Urinary bladder (tissue), 4 donors: Measurements from ENCODE around the gene STOX1. TPM values are rescaled to one million over a fixed set of nuclear protein-coding genes. Genes with fewer than 3 reads are reported as not detected.
"Not testable (repeated sequence)": the region's sequence is repeated elsewhere in the genome, so short reads cannot be mapped to it uniquely, and the experiment has no call there.

ENCODE experiments used
- DNase-seq: peaks from one replicate; pipeline ENCODE4 v3.0.0-alpha.2; 2015; ENCODE audit errors: extremely low spot score
- H3K27ac ChIP-seq: one replicate; pipeline ENCODE4 v1.5.1; 2013; ENCODE audit warnings: low read depth, mild to moderate bottlenecking, moderate library complexity
- H3K36me3 ChIP-seq: one replicate; pipeline ENCODE4 v1.6.1; 2013; ENCODE audit warnings: mild to moderate bottlenecking, moderate library complexity; ENCODE audit not compliant: insufficient read depth
- H3K4me1 ChIP-seq: one replicate; pipeline ENCODE4 v1.6.1; 2013; ENCODE audit warnings: mild to moderate bottlenecking, moderate library complexity; ENCODE audit not compliant: insufficient read depth
- H3K4me3 ChIP-seq: one replicate; pipeline ENCODE4 v1.5.1; 2013; ENCODE audit warnings: low read depth, low read length
- WGBS: extraction: QIAGEN DNeasy Blood & Tissue Kit; methylation state at CpG from one replicate; pipeline ENCODE4 v1.1.7; 2013; 5-methylcytosine and 5-hydroxymethylcytosine counted together
- polyA plus RNA-seq: library from polyadenylated mRNA; stranded (reverse); fragments of 200-250 nt; gene quantifications from one replicate; pipeline ENCODE4 v1.2.3, GENCODE V29; 2013
- small RNA-seq: library from RNA; depleted of rRNA; stranded (forward); fragments of <200 nt; gene quantifications from one replicate; pipeline ENCODE3, GENCODE V24; 2014
- total RNA-seq: library from RNA; depleted of rRNA; stranded (reverse); fragments of >200 nt; gene quantifications from one replicate; pipeline ENCODE4 v1.2.3, GENCODE V29; 2014
- donor health status: healthy with polysubstance abuse.
- donor health status: healthy.

Gene STOX1
- total and polyA plus RNA-seq, 2 donors, result 2.7 to 4.7 TPM

- H3K4me3 ChIP-seq, result no peak overlapping the region
- no peaks in the 10 kb centered on the region for H3K4me1 ChIP-seq
- peaks cover 6% of the 10 kb centered on the region for H3K36me3 ChIP-seq
- no peak overlapping the region for H3K27ac ChIP-seq
- DNase-seq, result no peak
Observed at GRCh38 chr10:68934994-68935393, 107.7 kb downstream of the STOX1 start.

GRCh38 chr10:68938117-68938516 is 110.8 kb downstream of the STOX1 start:
- no peak for DNase-seq
- 75% methylated on average over 2 of the region's 2 CpGs for WGBS
- Histone ChIP-seq H3K36me3 (peaks cover 6% of the 10 kb centered on the region), H3K4me1 (no peaks in the 10 kb centered on the region), H3K4me3 (no peak overlapping the region), H3K27ac (no peak overlapping the region)

- Histone ChIP-seq H3K4me1 (no peaks in the 10 kb centered on the region), H3K36me3 (peaks cover 9% of the 10 kb centered on the region)
- 93% methylated on average over 2 of the region's 2 CpGs for WGBS
Observed at GRCh38 chr10:68938884-68939283, 111.6 kb downstream of the STOX1 start.

GRCh38 chr10:68940917-68941316 is 113.6 kb downstream of the STOX1 start:
- not testable (repeated sequence) for H3K4me3 ChIP-seq, H3K4me1 ChIP-seq, H3K36me3 ChIP-seq, H3K27ac ChIP-seq, DNase-seq

More at GRCh38 chr10:68938884-68939283, 111.6 kb downstream of the STOX1 start:
- Histone ChIP-seq H3K27ac (no peak overlapping the region), H3K4me3 (no peak overlapping the region)
- no peak for DNase-seq

Small RNAs within 50 kb of the gene (small RNA-seq; reads per million reads assigned to genes)
- gene RNU6-571P, result not detected
- not detected for gene RNU6-697P

Other genes starting within 250 kb of the STOX1 start
- 57.1 TPM for gene CCAR1, start 106.3 kb upstream of the STOX1 start, total RNA-seq
- gene CCAR1, start 106.3 kb upstream of the STOX1 start, polyA plus RNA-seq, result 21.7 TPM
- gene DDX50, start 73.8 kb downstream of the STOX1 start, total RNA-seq, result 63.4 TPM
- 38.2 TPM for gene DDX50, start 73.8 kb downstream of the STOX1 start, polyA plus RNA-seq
- 37.5 TPM for gene DDX21, start 128.6 kb downstream of the STOX1 start, total RNA-seq
- 30.6 TPM for gene DDX21, start 128.6 kb downstream of the STOX1 start, polyA plus RNA-seq
- gene KIFBP, start 161.3 kb downstream of the STOX1 start, total RNA-seq, result 31.3 TPM
- 24.7 TPM for gene KIFBP, start 161.3 kb downstream of the STOX1 start, polyA plus RNA-seq